NCI-H524 (cell line): ENCODE results near the gene PPIP5K1.

Experiments used
- DNase-seq, 2 experiments: peaks; one replicate each; lab custom pipeline; 2025; lab: John Stamatoyannopoulos, UW

Gene PPIP5K1

DNA sequence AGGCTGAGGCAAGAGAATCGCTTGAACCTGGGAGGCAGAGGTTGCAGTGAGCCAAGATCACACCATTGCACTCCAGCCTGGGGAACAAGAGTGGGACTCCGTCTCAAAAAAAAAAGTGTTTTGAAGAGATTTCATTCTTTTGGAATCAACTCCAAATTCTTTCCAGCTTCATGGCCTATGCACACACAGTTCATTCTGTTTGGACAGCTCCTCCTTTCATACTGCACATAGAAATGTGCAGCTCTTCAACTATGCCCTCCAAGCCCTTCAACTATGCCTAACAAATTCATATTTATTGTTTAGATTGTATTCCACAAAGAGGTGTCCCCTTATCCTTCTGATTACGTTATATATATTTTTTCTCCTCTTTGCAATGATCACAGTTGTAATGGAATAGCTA, 101.2 kb downstream of the PPIP5K1 start:
- DNase-seq = no peak

DNA sequence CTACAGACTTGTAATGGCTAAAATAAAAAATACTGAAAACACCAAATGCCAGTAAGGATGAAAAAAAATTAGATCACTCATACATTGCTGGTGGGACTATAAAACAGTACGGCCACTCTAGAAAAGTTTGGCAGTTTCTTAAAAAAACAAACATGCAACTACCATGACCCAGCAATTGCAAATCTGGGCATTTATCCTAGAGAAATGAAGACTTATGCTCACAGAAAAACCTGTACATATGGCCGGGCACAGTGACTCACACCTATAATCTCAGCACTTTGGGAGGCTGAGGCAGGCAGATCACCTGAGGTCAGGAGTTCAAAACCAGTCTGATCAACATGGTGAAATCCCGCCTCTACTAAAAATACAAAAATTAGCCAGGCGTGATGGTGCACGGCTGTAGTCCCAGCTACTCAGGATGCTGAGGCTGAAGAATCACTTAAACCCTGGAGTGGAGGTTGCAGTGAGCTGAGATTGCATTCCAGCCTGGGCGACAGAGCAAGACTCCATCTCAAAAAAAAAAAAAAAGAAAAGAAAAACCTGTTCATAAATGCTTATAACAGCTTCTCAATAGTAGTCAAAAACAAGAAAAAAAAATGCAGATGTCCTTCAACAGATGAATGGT, 102.6 kb downstream of the PPIP5K1 start:
- DNase-seq = no peak

DNA sequence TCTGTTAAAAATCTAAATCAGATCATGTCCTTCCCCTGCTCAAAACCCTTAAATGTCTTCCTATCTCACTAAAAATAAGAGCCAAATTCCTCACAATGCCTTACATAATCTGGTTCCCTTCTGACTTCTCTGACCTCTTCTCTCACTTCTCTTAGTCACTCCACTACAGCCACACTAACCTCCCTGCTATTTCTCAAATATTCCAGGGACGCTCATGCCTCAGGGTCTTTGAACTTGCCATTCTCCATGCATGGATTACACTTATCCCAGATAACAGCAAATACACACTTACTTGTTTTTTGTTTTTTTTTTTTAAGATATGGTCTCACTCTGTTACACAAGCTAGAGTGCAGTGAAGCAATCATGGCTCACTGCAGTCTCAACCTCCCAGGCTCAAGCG, 105.6 kb downstream of the PPIP5K1 start:
- DNase-seq = no peak
